HepG2 (cell line): ENCODE results near the gene WDR35. TPM values are rescaled to one million over a fixed set of nuclear protein-coding genes. Genes with fewer than 3 reads are reported as not detected.
A peak's percentile ranks its signal among the peaks of the same experiment; 100 is the strongest.

Source experiments
- ARNT2 ChIP-seq: sonication (generic); formaldehyde crosslinking; IDR thresholded peaks from 2 replicates; pipeline ENCODE4 v1.8.0; 2022; ENCODE audit warnings: mild to moderate bottlenecking, low read depth, missing genetic modification reagents, moderate library complexity
- ATF7-NPFF ChIP-seq: sonication (generic); formaldehyde crosslinking; IDR thresholded peaks from 2 replicates; pipeline ENCODE4 v1.8.1; 2023; ENCODE audit warnings: mild to moderate bottlenecking, low read depth, missing genetic modification reagents, moderate library complexity
- CENPBD1 ChIP-seq: sonication (generic); formaldehyde crosslinking; IDR thresholded peaks from 2 replicates; pipeline ENCODE4 v1.8.0; 2022; ENCODE audit warnings: missing genetic modification reagents, low read depth, mild to moderate bottlenecking, borderline replicate concordance
- CHD2 ChIP-seq: IDR thresholded peaks from 2 replicates; pipeline ENCODE4 v1.6.1; 2011; ENCODE audit warnings: low read depth, low read length, improper control_type of control experiment
- DDIT3 ChIP-seq: sonication (generic); formaldehyde crosslinking; IDR thresholded peaks from 2 replicates; pipeline ENCODE4 v1.4.0; 2020; ENCODE audit warnings: mild to moderate bottlenecking, missing genetic modification reagents
- HOXA5 ChIP-seq: sonication (generic); formaldehyde crosslinking; IDR thresholded peaks from 2 replicates; pipeline ENCODE4 v1.4.0; 2020; ENCODE audit warnings: missing genetic modification reagents
- KDM2A ChIP-seq: sonication (generic); formaldehyde crosslinking; IDR thresholded peaks from 2 replicates; pipeline ENCODE4 v1.4.0; 2020; ENCODE audit warnings: low read depth, missing genetic modification reagents, borderline replicate concordance
- MLLT10 ChIP-seq: sonication (generic); formaldehyde crosslinking; IDR thresholded peaks from 2 replicates; pipeline ENCODE4 v1.4.0; 2020; ENCODE audit warnings: missing genetic modification reagents
- MYC ChIP-seq: sonication (generic); formaldehyde crosslinking; IDR thresholded peaks from 2 replicates; pipeline ENCODE4 v1.9.0; 2021; ENCODE audit warnings: missing genetic modification reagents, borderline replicate concordance
- NBN ChIP-seq: fragments of 450-650 bp; conservative IDR thresholded peaks from 2 replicates; pipeline ENCODE4 v1.6.1; 2017
- PLRG1 ChIP-seq: fragments of 450-650 bp; conservative IDR thresholded peaks from 2 replicates; pipeline ENCODE4 v1.6.1; 2016
- SMARCE1 ChIP-seq: fragments of 450-650 bp; IDR thresholded peaks from 2 replicates; pipeline ENCODE4 v1.6.1; 2017; ENCODE audit warnings: borderline replicate concordance
- SP4 ChIP-seq: sonication (generic); formaldehyde crosslinking; IDR thresholded peaks from 2 replicates; pipeline ENCODE4 v1.8.1; 2023; ENCODE audit warnings: mild to moderate bottlenecking, missing genetic modification reagents
- ZFP90 ChIP-seq: sonication (generic); formaldehyde crosslinking; IDR thresholded peaks from 2 replicates; pipeline ENCODE4 v1.8.0; 2022; ENCODE audit warnings: missing genetic modification reagents, mild to moderate bottlenecking, inconsistent platforms, borderline replicate concordance
- ZFY ChIP-seq: sonication (generic); formaldehyde crosslinking; IDR thresholded peaks from 2 replicates; pipeline ENCODE4 v1.4.0; 2020; ENCODE audit warnings: missing genetic modification reagents
- ZNF251 ChIP-seq: sonication (generic); formaldehyde crosslinking; IDR thresholded peaks from 2 replicates; pipeline ENCODE4 v1.9.0; 2021; ENCODE audit warnings: mild to moderate bottlenecking, missing genetic modification reagents
- ZNF274 ChIP-seq: sonication (generic); formaldehyde crosslinking; IDR thresholded peaks from 2 replicates; pipeline ENCODE4 v1.5.1; 2020; ENCODE audit warnings: mild to moderate bottlenecking, missing genetic modification reagents
- ZNF354B ChIP-seq: sonication (generic); formaldehyde crosslinking; IDR thresholded peaks from 2 replicates; pipeline ENCODE4 v1.8.0; 2022; ENCODE audit warnings: mild to moderate bottlenecking, missing genetic modification reagents
- ZNF547 ChIP-seq: sonication (generic); formaldehyde crosslinking; IDR thresholded peaks from 2 replicates; pipeline ENCODE4 v1.5.1; 2020; ENCODE audit warnings: mild to moderate bottlenecking, missing genetic modification reagents
- polyA plus RNA-seq, 8 experiments: library from polyadenylated mRNA; depleted of rRNA in 3 of 8; stranded (reverse) in 7 of 8; unstranded in 1 of 8; fragments of >200 nt; fragmentation: Illumina TruSeq in 4 of 8; extraction: Trizol in 4 of 8; gene quantifications; 2 replicates each; pipeline versions ENCODE4 v1.2.1 to v1.2.3, GENCODE V29; 2011 to 2016; ENCODE audit warnings: low read depth in 4 of 8, missing spikeins in 1 of 8, mixed read lengths in 1 of 8; ENCODE audit not compliant: insufficient read depth in 1 of 8
- total RNA-seq, 5 experiments: library from RNA; depleted of rRNA; stranded (reverse); fragments of >200 nt; fragmentation: Illumina TruSeq; extraction: Trizol; gene quantifications; 2 replicates each; pipeline ENCODE4 v1.2.3, GENCODE V29; 2016; ENCODE audit warnings: low read depth in 1 of 5
- TF ChIP-seq, protein P1 (sequence below): sonication (generic); formaldehyde crosslinking; IDR thresholded peaks from 2 replicates; pipeline ENCODE4 v1.4.0; 2020; ENCODE audit warnings: missing genetic modification reagents
- TF ChIP-seq, protein P2 (sequence below): sonication (generic); formaldehyde crosslinking; IDR thresholded peaks from 2 replicates; pipeline ENCODE4 v1.8.1; 2023; ENCODE audit warnings: mild to moderate bottlenecking, missing genetic modification reagents
- TF ChIP-seq, protein P3 (sequence below): sonication (generic); formaldehyde crosslinking; IDR thresholded peaks from 2 replicates; pipeline ENCODE4 v1.5.0; 2020; ENCODE audit warnings: mild to moderate bottlenecking, missing genetic modification reagents, borderline replicate concordance
- TF ChIP-seq, protein P4 (sequence below): sonication (generic); formaldehyde crosslinking; conservative IDR thresholded peaks from 2 replicates; pipeline ENCODE4 v1.4.0; 2020; ENCODE audit warnings: missing genetic modification reagents

The WDR35 gene
- total and polyA plus RNA-seq, 2 of the 13 experiments (the other 11 are each of a cell fraction or from before 2014, with no cell fraction given) = 11.1 to 19.6 TPM

DNA sequence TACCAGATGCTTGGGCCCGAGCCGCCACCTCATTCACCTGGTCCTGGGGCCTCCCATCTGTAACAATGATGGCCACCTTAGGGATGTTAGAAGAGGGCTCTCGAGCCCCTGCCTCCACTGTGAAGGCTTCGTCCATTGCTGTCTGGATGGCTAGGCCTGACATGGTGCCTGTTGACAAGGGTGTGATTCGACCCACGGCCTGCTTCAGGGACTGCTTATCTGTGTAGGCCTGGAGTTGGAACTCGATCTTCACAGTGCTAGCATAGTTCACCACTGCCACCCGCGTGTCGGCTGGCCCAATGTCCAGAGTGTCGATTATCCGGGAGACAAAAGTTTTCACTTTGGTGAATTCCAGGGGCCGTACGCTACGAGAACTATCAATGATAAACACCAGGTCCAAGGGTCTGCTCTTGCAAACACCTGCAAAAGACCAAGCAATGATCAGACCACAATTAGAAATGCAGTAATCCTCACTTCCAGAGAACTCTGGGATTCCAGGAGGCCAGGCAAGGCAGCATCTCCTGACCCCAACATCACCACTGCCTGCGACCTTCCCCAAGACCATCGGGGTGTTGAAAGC is 16.1 kb upstream of the WDR35 start (continued):
- TF ChIP-seq, protein P1, sequence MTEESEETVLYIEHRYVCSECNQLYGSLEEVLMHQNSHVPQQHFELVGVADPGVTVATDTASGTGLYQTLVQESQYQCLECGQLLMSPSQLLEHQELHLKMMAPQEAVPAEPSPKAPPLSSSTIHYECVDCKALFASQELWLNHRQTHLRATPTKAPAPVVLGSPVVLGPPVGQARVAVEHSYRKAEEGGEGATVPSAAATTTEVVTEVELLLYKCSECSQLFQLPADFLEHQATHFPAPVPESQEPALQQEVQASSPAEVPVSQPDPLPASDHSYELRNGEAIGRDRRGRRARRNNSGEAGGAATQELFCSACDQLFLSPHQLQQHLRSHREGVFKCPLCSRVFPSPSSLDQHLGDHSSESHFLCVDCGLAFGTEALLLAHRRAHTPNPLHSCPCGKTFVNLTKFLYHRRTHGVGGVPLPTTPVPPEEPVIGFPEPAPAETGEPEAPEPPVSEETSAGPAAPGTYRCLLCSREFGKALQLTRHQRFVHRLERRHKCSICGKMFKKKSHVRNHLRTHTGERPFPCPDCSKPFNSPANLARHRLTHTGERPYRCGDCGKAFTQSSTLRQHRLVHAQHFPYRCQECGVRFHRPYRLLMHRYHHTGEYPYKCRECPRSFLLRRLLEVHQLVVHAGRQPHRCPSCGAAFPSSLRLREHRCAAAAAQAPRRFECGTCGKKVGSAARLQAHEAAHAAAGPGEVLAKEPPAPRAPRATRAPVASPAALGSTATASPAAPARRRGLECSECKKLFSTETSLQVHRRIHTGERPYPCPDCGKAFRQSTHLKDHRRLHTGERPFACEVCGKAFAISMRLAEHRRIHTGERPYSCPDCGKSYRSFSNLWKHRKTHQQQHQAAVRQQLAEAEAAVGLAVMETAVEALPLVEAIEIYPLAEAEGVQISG = peak; percentile 25; the same call in 1 of the 2 replicates
- TF ChIP-seq ZNF274 (CRISPR knock-in tag) (no peak), SP4 (CRISPR knock-in tag) (no peak), ATF7-NPFF (CRISPR knock-in tag) (no peak), ZNF547 (no peak), ZFP90 (CRISPR knock-in tag) (0 out of 2 replicates have a peak, but pooled peaks have one; percentile 65), DDIT3 (CRISPR knock-in tag) (no peak), MYC (CRISPR knock-in tag) (0 out of 2 replicates have a peak, but pooled peaks have one; percentile 33), ZNF251 (no peak), PLRG1 (no peak), CHD2 (no peak), KDM2A (CRISPR knock-in tag) (0 out of 2 replicates have a peak, but pooled peaks have one; percentile 18), ARNT2 (0 out of 2 replicates have a peak, but pooled peaks have one; percentile 12), MLLT10 (CRISPR knock-in tag) (0 out of 2 replicates have a peak, but pooled peaks have one; percentile 16), ZFY (CRISPR knock-in tag) (peak; percentile 65), NBN (no peak), ZNF354B (CRISPR knock-in tag) (no peak), SMARCE1 (no peak), CENPBD1 (no peak), HOXA5 (no peak)
- TF ChIP-seq, protein P2, sequence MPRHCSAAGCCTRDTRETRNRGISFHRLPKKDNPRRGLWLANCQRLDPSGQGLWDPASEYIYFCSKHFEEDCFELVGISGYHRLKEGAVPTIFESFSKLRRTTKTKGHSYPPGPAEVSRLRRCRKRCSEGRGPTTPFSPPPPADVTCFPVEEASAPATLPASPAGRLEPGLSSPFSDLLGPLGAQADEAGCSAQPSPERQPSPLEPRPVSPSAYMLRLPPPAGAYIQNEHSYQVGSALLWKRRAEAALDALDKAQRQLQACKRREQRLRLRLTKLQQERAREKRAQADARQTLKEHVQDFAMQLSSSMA = peak; percentile 46; the same call in 1 of the 2 replicates
- TF ChIP-seq, protein P3, sequence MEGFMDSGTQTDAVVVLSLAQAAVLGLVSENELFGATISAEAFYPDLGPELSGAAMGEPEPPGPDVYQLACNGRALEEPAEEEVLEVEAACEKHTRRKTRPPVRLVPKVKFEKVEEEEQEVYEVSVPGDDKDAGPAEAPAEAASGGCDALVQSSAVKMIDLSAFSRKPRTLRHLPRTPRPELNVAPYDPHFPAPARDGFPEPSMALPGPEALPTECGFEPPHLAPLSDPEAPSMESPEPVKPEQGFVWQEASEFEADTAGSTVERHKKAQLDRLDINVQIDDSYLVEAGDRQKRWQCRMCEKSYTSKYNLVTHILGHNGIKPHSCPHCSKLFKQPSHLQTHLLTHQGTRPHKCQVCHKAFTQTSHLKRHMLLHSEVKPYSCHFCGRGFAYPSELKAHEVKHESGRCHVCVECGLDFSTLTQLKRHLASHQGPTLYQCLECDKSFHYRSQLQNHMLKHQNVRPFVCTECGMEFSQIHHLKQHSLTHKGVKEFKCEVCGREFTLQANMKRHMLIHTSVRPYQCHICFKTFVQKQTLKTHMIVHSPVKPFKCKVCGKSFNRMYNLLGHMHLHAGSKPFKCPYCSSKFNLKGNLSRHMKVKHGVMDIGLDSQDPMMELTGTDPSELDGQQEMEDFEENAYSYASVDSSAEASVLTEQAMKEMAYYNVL (CRISPR knock-in tag) = no peak
- TF ChIP-seq, protein P4, sequence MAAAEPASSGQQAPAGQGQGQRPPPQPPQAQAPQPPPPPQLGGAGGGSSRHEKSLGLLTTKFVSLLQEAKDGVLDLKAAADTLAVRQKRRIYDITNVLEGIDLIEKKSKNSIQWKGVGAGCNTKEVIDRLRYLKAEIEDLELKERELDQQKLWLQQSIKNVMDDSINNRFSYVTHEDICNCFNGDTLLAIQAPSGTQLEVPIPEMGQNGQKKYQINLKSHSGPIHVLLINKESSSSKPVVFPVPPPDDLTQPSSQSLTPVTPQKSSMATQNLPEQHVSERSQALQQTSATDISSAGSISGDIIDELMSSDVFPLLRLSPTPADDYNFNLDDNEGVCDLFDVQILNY = no peak
